ENCODE measurements around the gene ERMP1. TPM values are rescaled to one million over a fixed set of nuclear protein-coding genes. Genes with fewer than 3 reads are reported as not detected.
"Not testable (repeated sequence)": the region's sequence is repeated elsewhere in the genome, so short reads cannot be mapped to it uniquely, and the experiment has no call there.

Gene ERMP1
- total and polyA plus RNA-seq, 10 of the 15 experiments (the other 5 are each of a cell fraction or from before 2014, with no cell fraction given): 2.4 to 42.1 (median 8.1) TPM

- SMC1A ChIA-PET (ENCODE audit: uncharacterized antibody, unreplicated experiment): interaction anchor here (0.9 to 6.5 kb wide), 4 partner anchors 12 to 169 kb away, joined by 3 to 174 read pairs (median 6); no protein-coding TSS in a partner anchor
- H3K4me1 ChIP-seq (ENCODE audit: control insufficient read depth, insufficient read depth, low read length); H3K9ac ChIP-seq (ENCODE audit: control insufficient read depth, insufficient read depth, low read length); DNase-seq (ENCODE audit: low read depth, low spot score); H3K79me2 ChIP-seq (ENCODE audit: control insufficient read depth, insufficient read depth, low read length); H2AFZ ChIP-seq (ENCODE audit: control insufficient read depth, low read depth, low read length); H3K9me3 ChIP-seq (replicated peaks; ENCODE audit: control insufficient read depth, insufficient read depth, low read length); intact Hi-C loops (cut with micrococcal nuclease; ENCODE audit: unreplicated experiment); H3K27me3 ChIP-seq (replicated peaks in 1 of 2; ENCODE audit: control insufficient read depth in 2 of 2, insufficient read depth in 2 of 2, low read length in 1 of 2); H3K4me3 ChIP-seq; H3K27ac ChIP-seq (ENCODE audit: control insufficient read depth, insufficient read depth); H4K20me1 ChIP-seq (ENCODE audit: control insufficient read depth, insufficient read depth); BruUV-seq (replicated peaks); ATAC-seq; H3K4me2 ChIP-seq (ENCODE audit: control insufficient read depth, insufficient read depth); FAIRE-seq; H3K36me3 ChIP-seq (ENCODE audit: control insufficient read depth in 2 of 2, insufficient read depth in 2 of 2, low read length in 1 of 2): not testable (repeated sequence)
- CTCF ChIA-PET: interaction anchor here (1.1 to 8.0 kb wide), 2 partner anchors 167 to 424 kb away, joined by 5 to 288 read pairs; no protein-coding TSS in a partner anchor
- RAD21 ChIA-PET (ENCODE audit: unreplicated experiment): interaction anchor here (0.6 to 1.0 kb wide), 5 partner anchors 21 to 172 kb away, joined by 3 to 4 read pairs (median 3); no protein-coding TSS in a partner anchor
- POLR2A ChIA-PET: interaction anchor here (0.7 to 1.0 kb wide), 2 partner anchors 11 to 23 kb away, joined by 4 to 6 read pairs; no protein-coding TSS in a partner anchor
- WGBS (ENCODE audit: insufficient coverage, insufficient replicate concordance, low lambda C conversion rate, missing lambda C conversion rate): 81% methylated on average over 5 of the region's 5 CpGs
- in situ Hi-C loops (cut with MboI): loop anchor here (25.0 kb wide), 2 partner anchors 430 to 1905 kb away; partner anchors contain the start of gene DMAC1
Observed at GRCh38 chr9:5882244-5883012, 49.5 kb upstream of the ERMP1 start.

GRCh38 chr9:5879419-5880181, 46.7 kb upstream of the ERMP1 start:
- no peak for FAIRE-seq
- H3K79me2 ChIP-seq (ENCODE audit: control insufficient read depth, insufficient read depth, low read length): no peaks in the 10 kb centered on the region
- DNase-seq (ENCODE audit: low read depth, low spot score): no peak
- H2AFZ ChIP-seq (ENCODE audit: control insufficient read depth, low read depth, low read length): no peak overlapping the region
- H3K4me3 ChIP-seq: no peak overlapping the region
- ChIA-PET SMC1A (ENCODE audit: uncharacterized antibody, unreplicated experiment) (interaction anchor here (0.6 to 3.6 kb wide), 11 partner anchors 13 to 955 kb away, joined by 3 to 18 read pairs (median 4); no protein-coding TSS in a partner anchor), CTCF (interaction anchor here (0.8 to 2.3 kb wide), 8 partner anchors 10 to 427 kb away, joined by 3 to 13 read pairs (median 4); no protein-coding TSS in a partner anchor), POLR2A (interaction anchor here (0.7 kb wide), 1 partner anchor 19 kb away, joined by 6 read pairs; no protein-coding TSS in a partner anchor), RAD21 (ENCODE audit: unreplicated experiment) (interaction anchor here (0.8 to 2.1 kb wide), 3 partner anchors 9 to 28 kb away, joined by 3 to 11 read pairs (median 3); no protein-coding TSS in a partner anchor)
- ATAC-seq: no peak
- no peaks in the 10 kb centered on the region for H3K27me3 ChIP-seq (replicated peaks in 1 of 2; ENCODE audit: control insufficient read depth in 2 of 2, insufficient read depth in 2 of 2, low read length in 1 of 2)
- no peak overlapping the region for H3K4me2 ChIP-seq (ENCODE audit: control insufficient read depth, insufficient read depth)
- in situ Hi-C loops (cut with MboI) (loop anchor here (25.0 kb wide), 2 partner anchors 433 to 1908 kb away; partner anchors contain the start of gene DMAC1), intact Hi-C loops (cut with micrococcal nuclease; ENCODE audit: unreplicated experiment) (no loop called here)
- H4K20me1 ChIP-seq (ENCODE audit: control insufficient read depth, insufficient read depth): no peaks in the 10 kb centered on the region
- 84% methylated on average over 10 of the region's 10 CpGs for WGBS (ENCODE audit: insufficient coverage, insufficient replicate concordance, low lambda C conversion rate, missing lambda C conversion rate)
- TF ChIP-seq BHLHE40 (IDR thresholded peaks at IDR 0.05; ENCODE audit: borderline replicate concordance in 1 of 2, low read depth in 2 of 2, low read length in 1 of 2) (no peak), ZNF687 (IDR thresholded peaks at IDR 0.05) (no peak), ZNF24 (IDR thresholded peaks at IDR 0.05) (no peak), CREB1 (IDR thresholded peaks at IDR 0.05; ENCODE audit: low read depth) (no peak), EED (IDR thresholded peaks at IDR 0.05; ENCODE audit: low read depth) (no peak)
- no peaks in the 10 kb centered on the region for H3K9me3 ChIP-seq (replicated peaks; ENCODE audit: control insufficient read depth, insufficient read depth, low read length)
- H3K27ac ChIP-seq (ENCODE audit: control insufficient read depth, insufficient read depth): no peak overlapping the region
- no TSS peak for BruUV-seq (replicated peaks)
- H3K4me1 ChIP-seq (ENCODE audit: control insufficient read depth, insufficient read depth, low read length): peaks cover 5% of the 10 kb centered on the region; the same call in 1 of the 2 replicates
- H3K9ac ChIP-seq (ENCODE audit: control insufficient read depth, insufficient read depth, low read length): no peak overlapping the region
- H3K36me3 ChIP-seq (ENCODE audit: control insufficient read depth in 2 of 2, insufficient read depth in 2 of 2, low read length in 1 of 2): no peaks in the 10 kb centered on the region

Measured in GM12878 (cell line).